ENCODE results near the gene UBE2G1.

GRCh38 chr17:4407851-4408250, 41.4 kb upstream of the UBE2G1 start:
- TF ChIP-seq ZFX (CRISPR knock-in tag; IDR thresholded peaks at IDR 0.05) (no peak), ESRRA (IDR thresholded peaks at IDR 0.05; ENCODE audit: borderline replicate concordance, low read depth) (no peak), TOE1 (IDR thresholded peaks at IDR 0.05; ENCODE audit: borderline replicate concordance) (no peak), TOE1 (CRISPR knock-in tag; IDR thresholded peaks at IDR 0.05; ENCODE audit: borderline replicate concordance, low read depth) (no peak), ZNF24 (IDR thresholded peaks at IDR 0.05) (no peak), CTCF (IDR thresholded peaks at IDR 0.05 in 2 of 3, conservative IDR thresholded peaks at IDR 0.05 in 1 of 3; ENCODE audit: insufficient read depth in 2 of 3, low read depth in 1 of 3, low read length in 3 of 3) (no peak), TRIM24 (IDR thresholded peaks at IDR 0.05) (no peak), ZNF133 (CRISPR knock-in tag; IDR thresholded peaks at IDR 0.05) (no peak), LEF1 (IDR thresholded peaks at IDR 0.05) (no peak), ZNF232 (CRISPR knock-in tag; IDR thresholded peaks at IDR 0.05) (no peak)
- TF ChIP-seq, protein P1, sequence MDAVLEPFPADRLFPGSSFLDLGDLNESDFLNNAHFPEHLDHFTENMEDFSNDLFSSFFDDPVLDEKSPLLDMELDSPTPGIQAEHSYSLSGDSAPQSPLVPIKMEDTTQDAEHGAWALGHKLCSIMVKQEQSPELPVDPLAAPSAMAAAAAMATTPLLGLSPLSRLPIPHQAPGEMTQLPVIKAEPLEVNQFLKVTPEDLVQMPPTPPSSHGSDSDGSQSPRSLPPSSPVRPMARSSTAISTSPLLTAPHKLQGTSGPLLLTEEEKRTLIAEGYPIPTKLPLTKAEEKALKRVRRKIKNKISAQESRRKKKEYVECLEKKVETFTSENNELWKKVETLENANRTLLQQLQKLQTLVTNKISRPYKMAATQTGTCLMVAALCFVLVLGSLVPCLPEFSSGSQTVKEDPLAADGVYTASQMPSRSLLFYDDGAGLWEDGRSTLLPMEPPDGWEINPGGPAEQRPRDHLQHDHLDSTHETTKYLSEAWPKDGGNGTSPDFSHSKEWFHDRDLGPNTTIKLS (IDR thresholded peaks at IDR 0.05; ENCODE audit: borderline replicate concordance, low read depth) = no peak

Data from K562 (cell line).